HG03108 (cell line): ENCODE data around the gene PBX3.

Source experiments
- ATAC-seq: cut with Tn5 transposase; IDR thresholded peaks from one replicate; pipeline ENCODE4 v1.9.1; 2021; ENCODE audit warnings: moderate library complexity; ENCODE audit not compliant: unreplicated experiment

The PBX3 gene

DNA sequence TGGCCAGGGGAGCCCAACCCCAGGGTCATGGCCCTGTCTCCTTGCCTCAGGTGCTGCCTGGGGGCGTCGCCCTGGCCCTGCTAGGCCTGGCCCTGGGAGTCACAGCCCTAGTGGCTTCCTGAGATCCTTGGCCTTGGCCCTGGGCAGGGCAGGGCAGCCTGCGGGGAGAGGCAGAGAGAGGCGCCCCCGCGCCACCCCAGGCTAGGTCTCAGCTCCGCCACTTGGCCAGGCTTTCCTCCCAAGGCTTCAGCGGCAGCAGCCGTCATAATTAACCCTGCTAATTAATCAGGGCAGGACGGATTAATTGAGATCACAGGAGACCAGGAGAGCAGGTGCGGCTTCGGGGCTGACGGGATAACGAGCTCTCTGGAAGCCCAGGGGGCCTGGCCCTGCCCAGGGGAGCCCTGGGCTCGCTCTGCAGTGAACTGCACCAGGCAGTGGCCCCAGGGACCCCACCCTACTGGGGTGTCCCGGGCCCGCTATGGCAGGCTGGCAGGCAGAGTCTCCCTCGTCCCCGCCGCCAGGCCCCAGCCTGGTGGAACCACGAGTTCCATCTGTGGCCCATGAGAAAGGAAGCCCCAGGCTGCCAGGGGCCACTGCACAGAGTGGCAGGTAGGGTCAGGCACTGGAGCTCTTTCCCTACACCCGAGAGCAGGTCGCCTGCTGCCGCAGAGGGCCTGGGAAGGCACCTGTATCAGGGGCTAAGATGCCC lies 269.6 kb downstream of the PBX3 start:
- no peak for ATAC-seq
